ENCODE data around the gene ASB1.

Gene ASB1

GRCh38 chr2:238488347-238488826, 61.7 kb downstream of the ASB1 start:
- DNase-seq (ENCODE audit: low read depth, low spot score) = no peak
- no peak overlapping the region for H3K27ac ChIP-seq

DNA sequence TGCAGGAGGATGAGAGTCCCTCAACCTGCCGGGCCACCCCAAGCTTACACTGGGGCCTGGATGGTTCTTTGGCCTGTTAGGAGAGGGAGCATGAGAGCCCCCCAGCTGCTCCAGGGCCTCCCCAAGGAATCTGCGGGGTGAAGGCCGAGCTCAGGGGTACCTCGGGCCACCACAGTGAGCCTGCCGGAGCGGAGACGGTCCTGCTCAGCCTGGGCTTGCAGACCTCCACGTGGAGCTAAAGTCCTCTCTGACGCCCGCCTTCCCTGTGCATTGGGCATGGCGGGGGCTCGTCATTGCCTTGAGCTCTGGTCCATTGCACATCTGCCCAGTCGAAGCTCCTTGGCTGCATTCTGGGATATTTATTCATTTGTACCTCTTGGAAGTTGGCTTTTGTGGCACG, 62.7 kb downstream of the ASB1 start:
- DNase-seq (ENCODE audit: low read depth, low spot score) = no peak

DNA sequence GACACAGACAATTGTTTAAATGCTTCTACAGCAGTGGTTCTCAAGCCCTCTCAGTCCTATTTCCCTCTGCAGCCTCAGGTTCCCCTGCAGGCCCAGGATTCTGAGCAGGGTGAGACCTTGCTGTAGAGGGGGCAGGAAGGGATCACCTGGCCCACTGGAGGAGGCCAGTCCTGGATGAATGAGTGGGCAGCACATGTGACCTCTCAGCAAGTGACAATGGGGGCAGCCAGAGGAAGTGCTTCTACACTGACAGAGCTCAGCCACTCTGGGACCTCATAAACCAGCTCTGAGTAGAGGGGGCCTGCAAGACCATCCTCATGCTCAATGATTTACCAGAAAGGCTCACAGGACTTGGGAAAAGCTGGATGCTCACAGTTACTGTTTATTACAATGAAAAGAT, 63.2 kb downstream of the ASB1 start:
- no peak for DNase-seq (ENCODE audit: low read depth, low spot score)
- H3K27ac ChIP-seq = no peak overlapping the region

More for the DNA sequence above, 62.7 kb downstream of the ASB1 start:
- H3K27ac ChIP-seq = no peak overlapping the region

GRCh38 chr2:238492840-238493239, 66.1 kb downstream of the ASB1 start:
- no peak overlapping the region for H3K27ac ChIP-seq
- no peak for DNase-seq (ENCODE audit: low read depth, low spot score)

DNA sequence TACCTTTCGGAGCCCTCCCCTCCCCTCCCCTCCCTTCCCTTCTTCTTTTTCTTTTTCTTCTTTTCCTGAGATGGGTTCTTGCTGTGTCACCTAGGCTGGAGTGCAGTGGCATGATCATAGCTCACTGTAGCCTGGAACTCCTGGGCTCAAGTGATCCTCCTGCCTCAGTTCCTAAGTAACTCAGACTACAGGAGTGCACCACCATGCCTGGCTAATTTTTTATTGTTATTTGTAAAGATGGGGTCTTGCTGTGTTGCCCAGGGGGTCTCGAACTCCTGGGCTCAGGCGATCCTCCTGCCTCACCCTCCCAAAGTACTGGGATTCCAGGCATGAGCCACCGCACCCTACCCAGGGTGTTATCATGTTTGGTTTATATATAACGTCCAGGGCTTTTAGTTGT, 66.7 kb downstream of the ASB1 start:
- H3K27ac ChIP-seq = no peak overlapping the region

DNA sequence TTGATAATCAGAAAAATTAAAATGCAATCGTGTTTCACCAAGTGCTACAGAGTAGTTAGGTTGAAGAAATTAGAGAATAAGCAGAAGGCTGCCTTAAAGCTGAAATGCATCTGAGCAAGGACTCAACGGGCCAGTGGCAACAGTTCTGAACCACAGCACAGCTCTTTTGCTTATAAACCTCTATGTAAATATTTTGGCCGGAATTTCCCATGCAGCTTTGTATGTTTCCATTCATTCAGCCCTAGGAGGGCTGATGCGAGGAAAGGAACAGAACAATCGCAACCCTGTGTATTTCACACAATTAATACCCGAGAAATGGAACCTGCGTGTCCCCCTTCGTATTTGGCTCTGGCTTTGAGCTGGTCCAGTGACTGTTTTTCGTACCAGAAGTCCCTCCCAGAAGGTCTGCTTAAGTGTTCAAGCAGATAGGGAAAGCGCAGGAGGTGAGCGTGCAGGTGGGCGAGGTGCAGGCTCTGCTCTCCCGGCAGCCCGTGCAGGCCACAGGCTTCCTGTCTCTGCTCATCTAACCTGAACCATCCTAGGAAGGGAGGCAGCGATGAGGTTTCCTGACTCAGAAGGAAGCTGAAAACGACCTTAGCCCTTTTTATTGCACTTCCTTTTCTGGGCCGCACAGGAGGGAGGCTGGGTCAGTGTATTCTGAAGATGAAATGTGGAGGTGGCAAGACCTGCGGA, 67.3 kb downstream of the ASB1 start:
- DNase-seq (ENCODE audit: low read depth, low spot score) = no peak
- no peak overlapping the region for H3K27ac ChIP-seq

More for the DNA sequence above, 66.7 kb downstream of the ASB1 start:
- DNase-seq (ENCODE audit: low read depth, low spot score) = no peak

DNA sequence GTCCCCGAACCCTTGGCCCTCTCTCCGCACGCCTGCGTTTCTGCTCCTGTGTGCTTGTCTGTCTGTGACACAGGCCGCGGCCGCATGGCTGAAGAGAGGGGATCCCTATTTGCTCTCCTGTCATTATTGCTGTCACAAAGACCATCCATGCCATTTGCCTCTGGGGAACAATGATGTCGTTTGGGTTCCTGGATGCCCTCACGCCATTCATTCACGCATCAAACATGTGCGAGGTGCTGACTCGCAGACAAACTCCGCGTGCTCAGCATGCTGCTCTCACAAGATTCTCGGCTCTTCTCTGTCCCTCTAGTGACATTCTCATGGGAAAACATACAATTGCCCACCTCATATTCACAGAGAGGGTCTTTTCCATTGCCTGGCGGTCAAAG, 67.8 kb downstream of the ASB1 start:
- no peak for DNase-seq (ENCODE audit: low read depth, low spot score)
- no peak overlapping the region for H3K27ac ChIP-seq

DNA sequence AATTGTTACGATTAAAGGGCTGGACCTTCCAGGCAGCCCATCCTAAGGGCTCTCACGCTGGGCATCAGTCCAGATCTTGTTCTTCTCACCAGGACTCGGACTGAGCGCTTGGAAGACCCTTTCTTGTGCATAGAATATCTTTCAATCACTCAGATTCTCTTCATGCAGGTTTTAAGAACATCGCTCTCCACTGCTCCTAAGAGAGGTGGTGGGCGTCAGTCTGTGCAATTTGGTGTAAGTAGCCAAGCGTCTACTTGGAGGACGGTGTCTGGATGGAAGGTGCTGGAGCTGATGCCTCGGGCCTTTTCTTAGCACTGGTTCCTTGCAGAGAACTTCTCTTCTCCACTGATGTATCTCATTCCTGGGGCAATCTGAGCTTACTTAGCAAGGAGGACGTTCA, 68.7 kb downstream of the ASB1 start:
- no peak for DNase-seq (ENCODE audit: low read depth, low spot score)
- H3K27ac ChIP-seq = no peak overlapping the region

GRCh38 chr2:238496756-238497609, 70.3 kb downstream of the ASB1 start:
- no peak for DNase-seq (ENCODE audit: low read depth, low spot score)
- H3K27ac ChIP-seq = no peak overlapping the region

DNA sequence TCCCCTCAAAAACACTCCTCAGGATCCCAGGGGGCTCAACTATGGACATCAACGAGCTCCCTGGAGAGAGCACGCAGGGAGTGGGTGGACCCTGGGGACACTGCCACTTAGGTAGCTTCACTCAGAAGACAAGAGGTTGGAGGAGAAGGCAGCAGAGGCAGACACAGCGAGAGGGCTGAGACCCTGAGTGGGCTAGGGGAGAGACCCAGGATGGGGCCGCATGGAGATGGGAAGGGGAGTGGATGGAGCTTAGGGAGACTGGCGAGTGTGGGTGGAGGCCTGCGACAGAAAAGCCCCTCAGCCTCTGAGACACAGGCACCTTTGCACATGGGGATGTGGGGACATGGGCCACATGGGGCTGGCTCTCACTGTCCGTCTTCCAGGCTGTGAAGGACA, 70.9 kb downstream of the ASB1 start:
- no peak for DNase-seq (ENCODE audit: low read depth, low spot score)
- no peak overlapping the region for H3K27ac ChIP-seq

- DNase-seq (ENCODE audit: low read depth, low spot score) = no peak
- no peak overlapping the region for H3K27ac ChIP-seq
These were observed 71.5 kb downstream of the ASB1 start for GRCh38 chr2:238498188-238498587.

DNA sequence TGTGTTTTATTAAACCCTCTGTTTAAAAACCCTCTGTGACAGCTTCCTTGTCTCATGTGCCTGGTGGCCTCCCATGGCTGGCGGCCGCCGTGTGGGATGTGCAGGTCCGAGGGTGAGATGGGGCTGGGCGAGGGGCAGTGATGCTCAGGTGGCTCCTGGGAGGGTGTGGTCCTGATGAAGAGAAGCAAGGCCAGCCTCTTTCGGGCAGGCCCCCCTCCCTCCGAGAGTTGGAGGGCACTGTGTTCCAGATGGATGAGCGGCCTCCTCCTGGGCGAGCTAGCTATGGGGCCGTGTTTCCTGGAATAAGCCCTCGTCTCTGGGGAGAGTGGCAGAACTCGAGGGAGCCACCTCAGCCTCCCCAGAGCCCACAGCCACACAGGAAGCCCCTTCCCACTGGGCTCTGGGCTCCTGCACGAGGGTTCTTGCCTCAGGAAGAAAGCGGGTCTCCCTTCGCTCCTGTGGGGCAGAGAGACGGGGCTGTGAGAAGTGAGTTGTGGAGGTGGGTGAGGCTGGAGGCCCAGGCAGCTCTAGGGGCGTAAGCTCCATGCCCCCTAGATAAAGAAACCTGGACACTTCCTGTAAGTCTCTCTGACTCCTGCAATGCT, 72.1 kb downstream of the ASB1 start:
- no peak overlapping the region for H3K27ac ChIP-seq
- no peak for DNase-seq (ENCODE audit: low read depth, low spot score)

DNA sequence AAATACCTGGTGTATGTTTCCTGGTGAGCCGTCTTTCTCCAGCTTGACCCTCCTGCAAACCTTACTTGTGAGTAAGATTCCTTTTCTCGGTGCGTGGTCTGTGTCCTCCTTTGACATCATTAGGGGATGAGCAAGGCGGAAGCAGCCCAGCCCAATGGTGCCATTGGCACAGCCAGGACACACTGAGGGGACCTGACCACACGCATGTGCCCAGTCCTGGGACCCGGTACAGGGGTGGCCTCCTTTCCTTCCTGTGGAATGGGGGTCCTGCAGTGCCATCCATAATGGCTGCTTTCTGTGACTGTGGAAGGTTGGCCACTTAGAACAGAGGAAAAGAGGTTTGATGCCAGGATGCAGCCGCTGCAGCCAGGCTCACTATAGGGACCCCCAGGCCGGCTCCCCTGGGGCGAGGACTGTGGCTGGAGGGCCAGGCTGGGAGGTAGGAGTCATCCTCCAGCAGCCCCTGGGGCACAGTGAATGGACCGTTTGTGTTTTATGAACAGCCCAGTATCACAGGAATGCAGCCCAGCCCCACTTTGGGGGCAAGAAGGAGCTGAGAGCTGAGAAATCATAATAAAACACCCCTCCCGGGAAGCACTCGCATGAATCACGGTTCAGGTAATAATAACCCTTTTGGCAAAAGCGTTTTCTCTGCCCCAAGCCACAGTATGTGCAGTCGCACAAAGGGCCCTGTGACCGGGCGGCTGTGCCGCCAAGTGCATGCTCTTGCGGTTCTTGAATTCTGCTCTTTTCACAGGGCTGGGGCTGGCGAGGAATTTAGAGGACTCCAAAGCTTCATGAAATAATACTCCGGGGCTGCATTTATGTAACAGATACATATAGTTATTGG, 73.2 kb downstream of the ASB1 start:
- DNase-seq (ENCODE audit: low read depth, low spot score) = no peak
- H3K27ac ChIP-seq = no peak overlapping the region

DNA sequence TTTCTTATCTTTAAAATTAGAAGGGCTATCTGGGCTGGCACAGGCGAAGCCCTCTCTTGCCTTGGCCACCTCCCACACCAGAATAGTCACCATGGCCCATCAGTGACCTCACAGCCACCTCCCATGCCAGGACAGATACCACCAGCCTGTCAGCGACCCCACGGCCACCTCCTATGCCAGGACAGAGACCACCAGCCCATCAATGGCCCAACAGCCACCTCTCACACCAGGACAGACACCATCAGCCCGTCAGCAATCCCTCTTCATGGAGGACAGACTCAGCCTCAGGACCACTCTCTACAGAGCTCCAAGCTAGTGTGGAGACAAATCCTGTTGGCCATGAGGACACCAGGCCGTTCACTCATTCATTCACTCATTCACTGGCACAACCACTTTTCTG, 74.6 kb downstream of the ASB1 start:
- DNase-seq (ENCODE audit: low read depth, low spot score) = no peak
- H3K27ac ChIP-seq = no peak overlapping the region

Data from epithelial cell of prostate (primary cell).